ENCODE results near the gene SLC19A1. TPM values are rescaled to one million over a fixed set of nuclear protein-coding genes. Genes with fewer than 3 reads are reported as not detected.

Gene SLC19A1
- total RNA-seq, 2 donors from 2014 or later: 12.2 to 15.5 TPM

GRCh38 chr21:45550522-45551210, 8.4 kb upstream of the SLC19A1 start:
- H3K9me3 ChIP-seq: no peaks in the 10 kb centered on the region
- H3K27me3 ChIP-seq (replicated peaks; ENCODE audit: insufficient read depth): no peaks in the 10 kb centered on the region
- H3K36me3 ChIP-seq: no peaks in the 10 kb centered on the region
- intact Hi-C loops (cut with DNase I): loop anchor here (10.0 kb wide), 1 partner anchor 374 kb away; no protein-coding TSS in a partner anchor
- TF ChIP-seq POLR2A (IDR thresholded peaks at IDR 0.05) (no peak), POLR2AphosphoS5 (IDR thresholded peaks at IDR 0.05) (no peak), CTCF (IDR thresholded peaks at IDR 0.05) (no peak)
- 47% methylated on average over 17 of the region's 17 CpGs for WGBS
- DNase-seq (ENCODE audit: low spot score): no peak
- no peaks in the 10 kb centered on the region for H3K4me1 ChIP-seq (replicated peaks)
- H3K27ac ChIP-seq: no peak overlapping the region
- H3K4me3 ChIP-seq: no peak overlapping the region

- Histone ChIP-seq H3K36me3 (no peaks in the 10 kb centered on the region), H3K4me1 (replicated peaks) (no peaks in the 10 kb centered on the region), H3K9me3 (no peaks in the 10 kb centered on the region), H3K4me3 (no peak overlapping the region), H3K27me3 (replicated peaks; ENCODE audit: insufficient read depth) (no peaks in the 10 kb centered on the region), H3K27ac (no peak overlapping the region)
- intact Hi-C loops (cut with DNase I): loop anchor here (10.0 kb wide), 1 partner anchor 375 kb away; no protein-coding TSS in a partner anchor
- TF ChIP-seq CTCF (IDR thresholded peaks at IDR 0.05): no peak
- no peak for TF ChIP-seq POLR2A (IDR thresholded peaks at IDR 0.05)
- TF ChIP-seq POLR2AphosphoS5 (IDR thresholded peaks at IDR 0.05): no peak
- whole genome bisulfite sequencing: 66% methylated on average over 15 of the region's 15 CpGs
- DNase-seq (ENCODE audit: low spot score): no peak
These were observed 7.6 kb upstream of the SLC19A1 start for GRCh38 chr21:45549626-45550463.

- WGBS: 74% methylated on average over 9 of the region's 9 CpGs
- Histone ChIP-seq H3K27me3 (replicated peaks; ENCODE audit: insufficient read depth) (no peaks in the 10 kb centered on the region), H3K27ac (no peak overlapping the region), H3K4me3 (no peak overlapping the region), H3K9me3 (no peaks in the 10 kb centered on the region), H3K36me3 (no peaks in the 10 kb centered on the region), H3K4me1 (replicated peaks) (no peaks in the 10 kb centered on the region)
- TF ChIP-seq CTCF (IDR thresholded peaks at IDR 0.05) (no peak), POLR2AphosphoS5 (IDR thresholded peaks at IDR 0.05) (no peak)
- intact Hi-C loops (cut with DNase I): no loop called here
- DNase-seq (ENCODE audit: low spot score): no peak
These were observed 6.7 kb upstream of the SLC19A1 start for GRCh38 chr21:45548711-45549491.

GRCh38 chr21:45547545-45547900, 5.3 kb upstream of the SLC19A1 start:
- Histone ChIP-seq H3K9me3 (no peaks in the 10 kb centered on the region), H3K27ac (no peak overlapping the region), H3K36me3 (no peaks in the 10 kb centered on the region), H3K27me3 (replicated peaks; ENCODE audit: insufficient read depth) (no peaks in the 10 kb centered on the region), H3K4me1 (replicated peaks) (peaks cover 4% of the 10 kb centered on the region), H3K4me3 (no peak overlapping the region)
- no peak for TF ChIP-seq POLR2A (IDR thresholded peaks at IDR 0.05)
- no peak for TF ChIP-seq POLR2AphosphoS5 (IDR thresholded peaks at IDR 0.05)
- no peak for TF ChIP-seq CTCF (IDR thresholded peaks at IDR 0.05)
- 79% methylated on average over 3 of the region's 3 CpGs for WGBS
- DNase-seq (ENCODE audit: low spot score): no peak
- intact Hi-C loops (cut with DNase I): no loop called here

Measured in prostate gland (tissue), 2 donors.